Glomerular endothelial cell (primary cell): Measurements from ENCODE around the gene UNC13B. TPM values are rescaled to one million over a fixed set of nuclear protein-coding genes. Genes with fewer than 3 reads are reported as not detected.
"Not testable (repeated sequence)": the region's sequence is repeated elsewhere in the genome, so short reads cannot be mapped to it uniquely, and the experiment has no call there.

Experiments used
- DNase-seq: peaks from one replicate; pipeline ENCODE4 v3.0.0-alpha.2; 2011; ENCODE audit warnings: low read depth, low spot score; ENCODE audit errors: extremely low read depth
- total RNA-seq: library from RNA; depleted of rRNA; stranded (reverse); fragments of >200 nt; gene quantifications from 2 replicates; pipeline ENCODE4 v1.2.3, GENCODE V29; 2015

Gene UNC13B
- total RNA-seq, 1 donor from 2014 or later, result 38.9 TPM

GRCh38 chr9:35162605-35163315 lies 951 bp downstream of the UNC13B start:
- no peak for DNase-seq

GRCh38 chr9:35163413-35163812 lies 1.6 kb downstream of the UNC13B start:
- no peak for DNase-seq

- DNase-seq, result peak; percentile 68
Observed at GRCh38 chr9:35164711-35165110, 2.9 kb downstream of the UNC13B start.

- not testable (repeated sequence) for DNase-seq
Observed at GRCh38 chr9:35167429-35167828, 5.6 kb downstream of the UNC13B start.

GRCh38 chr9:35168963-35169362 lies 7.2 kb downstream of the UNC13B start:
- no peak for DNase-seq

GRCh38 chr9:35172878-35173277 lies 11.1 kb downstream of the UNC13B start:
- DNase-seq, result no peak

- DNase-seq, result no peak
Observed at GRCh38 chr9:35177520-35177919, 15.7 kb downstream of the UNC13B start.

GRCh38 chr9:35179347-35180280 lies 17.8 kb downstream of the UNC13B start:
- no peak for DNase-seq

- no peak for DNase-seq
Observed at GRCh38 chr9:35180801-35181200, 19.0 kb downstream of the UNC13B start.

GRCh38 chr9:35182401-35182800 lies 20.6 kb downstream of the UNC13B start:
- DNase-seq, result not testable (repeated sequence)

GRCh38 chr9:35182996-35183754 lies 21.4 kb downstream of the UNC13B start:
- DNase-seq, result not testable (repeated sequence)

GRCh38 chr9:35183755-35184480 lies 22.1 kb downstream of the UNC13B start:
- DNase-seq, result not testable (repeated sequence)

- no peak for DNase-seq
Observed at GRCh38 chr9:35186524-35186923, 24.7 kb downstream of the UNC13B start.

- no peak for DNase-seq
Observed at GRCh38 chr9:35190203-35190602, 28.4 kb downstream of the UNC13B start.

- DNase-seq, result no peak
Observed at GRCh38 chr9:35191105-35191504, 29.3 kb downstream of the UNC13B start.

- DNase-seq, result no peak
Observed at GRCh38 chr9:35193762-35194161, 32.0 kb downstream of the UNC13B start.

GRCh38 chr9:35195683-35196082 lies 33.9 kb downstream of the UNC13B start:
- no peak for DNase-seq

- no peak for DNase-seq
Observed at GRCh38 chr9:35198191-35198590, 36.4 kb downstream of the UNC13B start.

- no peak for DNase-seq
Observed at GRCh38 chr9:35203528-35203927, 41.7 kb downstream of the UNC13B start.

- DNase-seq, result no peak
Observed at GRCh38 chr9:35205340-35205739, 43.5 kb downstream of the UNC13B start.
